ENCODE data around the gene RUNX3.
A peak's percentile ranks its signal among the peaks of the same experiment; 100 is the strongest.

RUNX3 gene

DNA sequence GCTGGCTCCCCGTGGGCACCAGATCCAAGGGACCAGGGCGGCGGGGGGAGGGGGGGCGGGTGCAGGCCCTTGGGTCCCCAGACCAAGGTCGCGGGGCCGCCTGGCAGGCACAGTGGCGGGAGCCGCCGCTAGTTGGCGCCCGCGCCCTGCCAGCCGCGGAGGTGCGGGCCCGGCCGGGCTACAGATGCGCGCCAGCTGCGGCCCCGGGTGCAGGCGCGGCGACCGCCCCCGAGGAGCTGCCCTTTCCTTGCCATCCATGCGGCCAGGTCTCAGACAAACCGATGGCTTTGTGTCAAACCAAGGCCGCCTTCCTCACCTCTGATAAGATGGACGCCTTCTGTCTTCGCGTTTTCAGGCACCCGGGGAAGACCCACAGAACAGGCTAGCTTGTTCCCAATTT lies 2.2 kb upstream of the RUNX3 start:
- H3K4me3 ChIP-seq (ENCODE audit: low read depth, low read length), result peak overlapping the region; percentile 16
- TF ChIP-seq, protein P1, sequence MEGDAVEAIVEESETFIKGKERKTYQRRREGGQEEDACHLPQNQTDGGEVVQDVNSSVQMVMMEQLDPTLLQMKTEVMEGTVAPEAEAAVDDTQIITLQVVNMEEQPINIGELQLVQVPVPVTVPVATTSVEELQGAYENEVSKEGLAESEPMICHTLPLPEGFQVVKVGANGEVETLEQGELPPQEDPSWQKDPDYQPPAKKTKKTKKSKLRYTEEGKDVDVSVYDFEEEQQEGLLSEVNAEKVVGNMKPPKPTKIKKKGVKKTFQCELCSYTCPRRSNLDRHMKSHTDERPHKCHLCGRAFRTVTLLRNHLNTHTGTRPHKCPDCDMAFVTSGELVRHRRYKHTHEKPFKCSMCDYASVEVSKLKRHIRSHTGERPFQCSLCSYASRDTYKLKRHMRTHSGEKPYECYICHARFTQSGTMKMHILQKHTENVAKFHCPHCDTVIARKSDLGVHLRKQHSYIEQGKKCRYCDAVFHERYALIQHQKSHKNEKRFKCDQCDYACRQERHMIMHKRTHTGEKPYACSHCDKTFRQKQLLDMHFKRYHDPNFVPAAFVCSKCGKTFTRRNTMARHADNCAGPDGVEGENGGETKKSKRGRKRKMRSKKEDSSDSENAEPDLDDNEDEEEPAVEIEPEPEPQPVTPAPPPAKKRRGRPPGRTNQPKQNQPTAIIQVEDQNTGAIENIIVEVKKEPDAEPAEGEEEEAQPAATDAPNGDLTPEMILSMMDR (IDR thresholded peaks at IDR 0.05; ENCODE audit: borderline replicate concordance, insufficient read depth, low read depth, low read length), result peak; percentile 83

DNA sequence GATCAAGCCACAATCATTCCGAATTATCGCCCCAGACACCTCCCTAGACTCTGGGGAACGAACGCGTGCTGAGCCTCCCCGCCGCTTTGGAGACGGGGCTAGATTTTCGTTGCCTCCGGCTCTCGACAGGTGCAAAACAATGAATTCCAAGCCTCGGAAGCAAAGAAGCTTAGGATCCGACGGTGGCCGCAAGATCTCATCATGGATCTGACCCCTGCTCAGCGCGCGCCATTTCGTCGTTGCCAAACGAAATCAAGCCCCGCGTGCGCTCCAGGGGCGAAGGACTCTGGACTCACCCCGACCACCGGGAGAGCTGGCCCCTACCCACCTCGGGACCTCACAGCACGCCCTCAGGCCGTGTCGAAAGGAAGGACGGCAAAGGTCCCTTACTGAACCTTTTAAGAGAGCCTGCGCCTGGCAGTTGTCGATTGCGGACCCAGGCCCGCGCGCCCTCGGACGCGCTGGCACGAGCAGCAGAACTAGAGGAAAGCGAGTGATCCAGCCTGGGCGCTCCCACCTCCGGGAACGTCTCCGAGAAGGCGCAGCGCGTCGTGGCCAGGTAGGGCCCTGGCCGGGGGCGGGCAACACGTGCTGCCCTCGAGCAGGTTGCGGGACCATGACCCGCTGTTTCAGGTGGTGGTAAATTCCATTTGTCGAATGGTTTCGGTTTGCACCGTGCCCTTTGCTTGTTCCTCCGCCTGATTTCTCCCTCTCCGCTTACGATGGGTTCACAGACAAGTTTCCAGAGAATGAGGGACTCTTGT lies 1.6 kb upstream of the RUNX3 start:
- TF ChIP-seq, protein P1 (IDR thresholded peaks at IDR 0.05; ENCODE audit: borderline replicate concordance, insufficient read depth, low read depth, low read length), result no peak
- no peak overlapping the region for H3K4me3 ChIP-seq (ENCODE audit: low read depth, low read length)

DNA sequence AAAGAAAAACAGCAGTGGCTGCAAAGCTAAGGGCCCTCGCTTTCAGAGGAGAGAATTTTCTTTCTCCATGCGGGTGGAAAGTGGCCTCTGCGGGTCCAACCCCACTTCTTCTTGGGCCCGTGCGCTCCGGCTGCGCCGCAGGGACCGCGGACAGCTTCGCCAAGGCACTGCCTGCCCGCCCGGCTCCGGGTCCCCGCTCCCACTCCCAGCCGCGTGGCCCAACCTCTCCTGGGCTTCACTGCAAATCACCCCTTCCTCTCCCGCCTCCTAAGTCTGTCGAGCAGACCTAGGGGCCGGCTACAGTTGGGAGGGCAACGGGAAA lies 1.0 kb upstream of the RUNX3 start:
- TF ChIP-seq, protein P1 (IDR thresholded peaks at IDR 0.05; ENCODE audit: borderline replicate concordance, insufficient read depth, low read depth, low read length), result no peak
- H3K4me3 ChIP-seq (ENCODE audit: low read depth, low read length), result peak overlapping the region; percentile 8

- H3K4me3 ChIP-seq (ENCODE audit: low read depth, low read length), result peak overlapping the region; percentile 94
- TF ChIP-seq, protein P1 (IDR thresholded peaks at IDR 0.05; ENCODE audit: borderline replicate concordance, insufficient read depth, low read depth, low read length), result no peak
These were observed 447 bp downstream of the RUNX3 start for GRCh38 chr1:24929398-24930259.

DNA sequence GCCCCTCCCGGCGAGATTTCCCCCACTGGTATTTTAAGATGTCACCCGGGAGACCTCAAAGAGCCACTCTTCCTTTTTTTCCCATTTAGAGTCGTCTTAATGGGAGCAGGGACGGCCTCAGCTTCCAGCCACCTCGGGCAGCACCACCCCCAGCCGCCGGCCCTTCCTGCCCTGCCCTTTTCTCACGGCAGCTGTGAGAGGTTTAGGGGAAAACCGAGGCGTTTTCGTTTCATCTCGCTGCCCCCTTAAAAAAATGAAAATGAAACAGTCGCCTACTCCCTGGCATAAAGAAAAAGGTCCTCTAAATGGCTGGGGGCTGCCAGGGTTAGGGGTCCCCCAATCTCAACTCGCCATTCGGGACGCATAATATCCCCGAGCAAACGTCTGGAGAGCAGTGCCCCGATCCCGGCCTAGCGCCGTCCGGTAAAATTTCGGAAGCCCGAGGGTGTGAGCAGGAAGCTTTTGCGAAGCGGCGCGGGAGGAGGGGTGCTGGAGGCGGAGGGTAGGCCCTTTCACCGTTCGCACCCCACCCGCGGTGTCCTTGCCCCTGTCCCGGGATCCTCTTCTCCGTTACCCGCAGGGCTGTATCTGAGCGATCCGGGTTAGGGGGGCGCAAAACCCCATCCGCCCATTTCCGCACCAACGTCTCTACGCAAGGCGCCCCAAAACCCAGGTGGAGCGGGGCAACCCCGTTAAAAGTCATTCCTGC lies 1.2 kb downstream of the RUNX3 start:
- TF ChIP-seq, protein P1 (IDR thresholded peaks at IDR 0.05; ENCODE audit: borderline replicate concordance, insufficient read depth, low read depth, low read length), result no peak
- peak overlapping the region; percentile 94 for H3K4me3 ChIP-seq (ENCODE audit: low read depth, low read length)

- TF ChIP-seq, protein P1 (IDR thresholded peaks at IDR 0.05; ENCODE audit: borderline replicate concordance, insufficient read depth, low read depth, low read length), result no peak
- H3K4me3 ChIP-seq (ENCODE audit: low read depth, low read length), result peak overlapping the region; percentile 94
These were observed 1.9 kb downstream of the RUNX3 start for GRCh38 chr1:24927988-24928688.
